Endothelial cell of umbilical vein (primary cell): ENCODE data around the gene ANO9. TPM values are rescaled to one million over a fixed set of nuclear protein-coding genes. Genes with fewer than 3 reads are reported as not detected.

Source experiments
- BruUV-seq: library from RNA; stranded (reverse); fragments of 400-500 nt; replicated peaks from 2 replicates; lab custom pipeline; 2021; lab: Mats Ljungman, UMichigan
- CTCF ChIA-PET: fragments of 300-600, 350-600 bp; sonication (Branson Sonifier 250); formaldehyde crosslinking; loops from one replicate; lab custom pipeline; 2021; ENCODE audit warnings: antibody characterized with exemption, inconsistent platforms; lab: Charles Lee
- POLR2A ChIA-PET: fragments of 300-600, 350-600 bp; sonication (Branson Sonifier 250); formaldehyde crosslinking; loops from one replicate; lab custom pipeline; 2021; ENCODE audit warnings: antibody characterized with exemption, inconsistent platforms; lab: Charles Lee
- DNase-seq: peaks from one replicate; pipeline ENCODE4 v3.0.0-alpha.2; 2011; ENCODE audit warnings: low read depth, low spot score
- FAIRE-seq: peaks from 2 replicates; lab custom pipeline; 2011; peaks lifted over from hg19 to GRCh38; lab: Jason Lieb, UNC
- H2AFZ ChIP-seq: 2 replicates; pipeline ENCODE4 v1.6.0; 2012; ENCODE audit warnings: low read depth, low read length, control low read depth, inconsistent platforms
- H3K27ac ChIP-seq: 2 replicates; pipeline ENCODE4 v1.5.1; 2011; ENCODE audit warnings: low read depth, mild to moderate bottlenecking, control low read depth, low read length, moderate library complexity; ENCODE audit not compliant: insufficient read depth
- H3K27me3 ChIP-seq, 2 experiments: 2 replicates each; pipeline versions ENCODE4 v1.6.0 to v1.6.1; 2011; ENCODE audit warnings: low read length in 2 of 2, mixed read lengths in 1 of 2; ENCODE audit not compliant: control insufficient read depth in 2 of 2, insufficient read depth in 2 of 2
- H3K36me3 ChIP-seq, 2 experiments: 2 replicates in 1 of 2; 3 replicates in 1 of 2; pipeline ENCODE4 v1.5.1; 2011; ENCODE audit warnings: low read length in 2 of 2, mild to moderate bottlenecking in 1 of 2, moderate library complexity in 1 of 2; ENCODE audit not compliant: control insufficient read depth in 2 of 2, insufficient read depth in 2 of 2; ENCODE audit errors: extremely low read depth in 1 of 2
- H3K4me1 ChIP-seq: 3 replicates; pipeline ENCODE4 v1.5.1; 2011; ENCODE audit warnings: mild to moderate bottlenecking, low read length; ENCODE audit not compliant: control insufficient read depth, insufficient read depth; ENCODE audit errors: extremely low read depth
- H3K4me2 ChIP-seq: 2 replicates; pipeline ENCODE4 v1.6.1; 2011; ENCODE audit warnings: low read length, control low read depth, mixed read lengths; ENCODE audit not compliant: insufficient read depth
- H3K4me3 ChIP-seq, 3 experiments: fragments of 200-600 bp in 1 of 3; sonication (generic), shearing (Covaris generic) in 1 of 3; replicated peaks in 1 of 3; 2 replicates each; pipeline ENCODE4 v1.5.1; 2011 to 2016; ENCODE audit warnings: control low read depth in 3 of 3, low read length in 3 of 3, mild to moderate bottlenecking in 2 of 3, inconsistent platforms in 1 of 3, low read depth in 1 of 3, moderate library complexity in 1 of 3; ENCODE audit not compliant: insufficient read depth in 1 of 3
- H3K79me2 ChIP-seq: 2 replicates; pipeline ENCODE4 v1.6.0; 2012; ENCODE audit warnings: low read length, inconsistent platforms; ENCODE audit not compliant: control insufficient read depth, insufficient read depth
- H3K9ac ChIP-seq: replicated peaks from 2 replicates; pipeline ENCODE3; 2011; ENCODE audit warnings: low read length, control low read depth; ENCODE audit not compliant: insufficient read depth; ENCODE audit errors: extremely low read depth
- H3K9me1 ChIP-seq: replicated peaks from 3 replicates; pipeline ENCODE4 v1.6.0; 2011; ENCODE audit warnings: mild to moderate bottlenecking, low read length; ENCODE audit not compliant: control insufficient read depth, insufficient read depth; ENCODE audit errors: extremely low read depth
- H3K9me3 ChIP-seq: replicated peaks from 2 replicates; pipeline ENCODE4 v1.5.1; 2012; ENCODE audit warnings: low read length, inconsistent platforms; ENCODE audit not compliant: control insufficient read depth, insufficient read depth
- H4K20me1 ChIP-seq: replicated peaks from 2 replicates; pipeline ENCODE3; 2011; ENCODE audit warnings: mild to moderate bottlenecking, low read length; ENCODE audit not compliant: control insufficient read depth, insufficient read depth; ENCODE audit errors: extremely low read depth
- EZH2 ChIP-seq: IDR thresholded peaks from 2 replicates; pipeline ENCODE4 v1.6.1; 2012; ENCODE audit warnings: borderline replicate concordance, low read depth, mild to moderate bottlenecking, moderate library complexity, low read length, inconsistent platforms; ENCODE audit not compliant: severe bottlenecking
- FOS ChIP-seq: IDR thresholded peaks from 2 replicates; pipeline ENCODE4 v1.6.1; 2011; ENCODE audit warnings: mild to moderate bottlenecking, low read length, moderate library complexity, borderline replicate concordance; ENCODE audit not compliant: insufficient read depth
- GATA2 ChIP-seq: IDR thresholded peaks from 2 replicates; pipeline ENCODE4 v1.7.0; 2011; ENCODE audit warnings: low read depth, mild to moderate bottlenecking, moderate library complexity, mixed read lengths, low read length; ENCODE audit not compliant: insufficient read length, insufficient read depth
- JUN ChIP-seq: IDR thresholded peaks from 2 replicates; pipeline ENCODE4 v1.6.1; 2011; ENCODE audit warnings: borderline replicate concordance, low read depth; ENCODE audit not compliant: insufficient read length, insufficient read depth
- MAX ChIP-seq: IDR thresholded peaks from 2 replicates; pipeline ENCODE4 v1.6.1; 2011; ENCODE audit not compliant: insufficient read depth, insufficient read length
- MYC ChIP-seq: IDR thresholded peaks from one replicate; pipeline ENCODE4 v1.6.1; 2011; ENCODE audit warnings: mild to moderate bottlenecking, low read depth, low read length
- POLR2A ChIP-seq: IDR thresholded peaks from 2 replicates; pipeline ENCODE4 v1.6.1; 2012; ENCODE audit warnings: low read depth, mild to moderate bottlenecking, control low read depth, low read length
- POLR2AphosphoS5 ChIP-seq: IDR thresholded peaks from 2 replicates; pipeline ENCODE4 v1.6.1; 2012; ENCODE audit warnings: low read depth, mild to moderate bottlenecking, control low read depth, low read length, moderate library complexity; ENCODE audit not compliant: insufficient read depth
- dilution Hi-C: fragments of 300-500 bp; cut with MboI; formaldehyde crosslinking; loops from one replicate; pipeline ENCODE4 v1.15.0; 2019; ENCODE audit warnings: low sequenced_read_pairs; ENCODE audit not compliant: extremely low pct_ligation_motif_present
- intact Hi-C: fragments of 100-400 bp; cut with micrococcal nuclease; formaldehyde crosslinking; loops from one replicate; pipeline ENCODE4 v1.10.0; 2022
- polyA plus RNA-seq, 4 experiments: library from polyadenylated mRNA; depleted of rRNA in 3 of 4; stranded (reverse) in 3 of 4; unstranded in 1 of 4; fragments of >200 nt; gene quantifications; 2 replicates each; pipeline versions ENCODE4 v1.2.1 to v1.2.3, GENCODE V29; 2011 to 2012; ENCODE audit warnings: missing spikeins in 1 of 4
- total RNA-seq: library from RNA; stranded (reverse); gene quantifications from 2 replicates; pipeline ENCODE4 v1.2.3, GENCODE V29; 2021
- TF ChIP-seq, protein P1 (sequence below), 2 donors: IDR thresholded peaks; 1 replicate in 1 of 2; 2 replicates in 1 of 2; pipeline ENCODE4 v1.5.1; 2011; ENCODE audit warnings: low read length in 2 of 2, mild to moderate bottlenecking in 2 of 2, moderate library complexity in 2 of 2, control low read depth in 1 of 2, inconsistent platforms in 1 of 2, low read depth in 1 of 2; ENCODE audit not compliant: insufficient read depth in 1 of 2; ENCODE audit errors: extremely low read depth in 1 of 2

ANO9 gene
- total and polyA plus RNA-seq, 2 donors (not counting 3 experiments of a cell fraction or from before 2014, with no cell fraction given): 0.23 TPM; not detected in 1

DNA sequence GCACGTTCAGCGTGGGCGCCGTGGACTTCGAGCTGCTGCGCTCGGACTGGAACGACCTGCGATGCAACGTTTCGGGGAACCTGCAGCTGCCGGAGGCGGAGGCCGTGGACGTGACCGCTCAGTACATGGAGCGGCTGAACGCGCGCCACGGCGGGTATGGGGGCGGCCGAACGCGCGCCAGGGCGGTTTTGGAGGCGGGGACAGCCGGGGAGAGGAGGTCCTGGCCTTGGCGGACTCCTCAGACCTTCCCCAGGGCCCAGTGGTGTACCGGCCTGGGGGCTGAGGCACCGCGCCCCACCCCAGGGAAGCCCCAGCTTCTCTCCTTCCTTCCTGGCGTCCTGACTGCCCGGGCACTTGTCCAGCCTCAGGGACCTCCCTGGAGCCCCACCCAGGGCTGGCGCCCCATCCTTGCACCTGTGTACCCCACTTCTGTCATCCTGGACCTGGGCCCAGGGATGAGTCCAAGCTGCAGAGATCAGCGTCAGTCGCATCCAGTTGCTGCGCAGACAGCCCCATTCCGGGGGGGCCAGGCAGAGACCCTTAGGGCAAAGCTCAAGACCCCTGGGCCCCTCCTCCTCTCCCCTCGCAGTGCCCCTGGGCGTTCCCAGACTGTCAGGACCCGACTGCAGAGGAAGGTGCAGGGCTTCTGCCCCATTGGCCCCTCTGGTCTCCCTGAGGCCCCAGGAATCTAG, 64.5 kb downstream of the ANO9 start:
- Histone ChIP-seq H3K27ac (no peak overlapping the region), H3K4me2 (no peak overlapping the region), H3K27me3 (no peaks in the 10 kb centered on the region), H4K20me1 (no peaks in the 10 kb centered on the region), H3K79me2 (no peaks in the 10 kb centered on the region), H3K9ac (no peak overlapping the region), H3K4me1 (no peaks in the 10 kb centered on the region), H3K4me3 (no peak overlapping the region), H3K9me3 (no peaks in the 10 kb centered on the region), H3K9me1 (no peaks in the 10 kb centered on the region), H2AFZ (no peak overlapping the region), H3K36me3 (no peaks in the 10 kb centered on the region)
- no peak for DNase-seq
- dilution Hi-C loops: no loop called here
- FAIRE-seq: no peak
- BruUV-seq: no TSS peak
- TF ChIP-seq, protein P1, sequence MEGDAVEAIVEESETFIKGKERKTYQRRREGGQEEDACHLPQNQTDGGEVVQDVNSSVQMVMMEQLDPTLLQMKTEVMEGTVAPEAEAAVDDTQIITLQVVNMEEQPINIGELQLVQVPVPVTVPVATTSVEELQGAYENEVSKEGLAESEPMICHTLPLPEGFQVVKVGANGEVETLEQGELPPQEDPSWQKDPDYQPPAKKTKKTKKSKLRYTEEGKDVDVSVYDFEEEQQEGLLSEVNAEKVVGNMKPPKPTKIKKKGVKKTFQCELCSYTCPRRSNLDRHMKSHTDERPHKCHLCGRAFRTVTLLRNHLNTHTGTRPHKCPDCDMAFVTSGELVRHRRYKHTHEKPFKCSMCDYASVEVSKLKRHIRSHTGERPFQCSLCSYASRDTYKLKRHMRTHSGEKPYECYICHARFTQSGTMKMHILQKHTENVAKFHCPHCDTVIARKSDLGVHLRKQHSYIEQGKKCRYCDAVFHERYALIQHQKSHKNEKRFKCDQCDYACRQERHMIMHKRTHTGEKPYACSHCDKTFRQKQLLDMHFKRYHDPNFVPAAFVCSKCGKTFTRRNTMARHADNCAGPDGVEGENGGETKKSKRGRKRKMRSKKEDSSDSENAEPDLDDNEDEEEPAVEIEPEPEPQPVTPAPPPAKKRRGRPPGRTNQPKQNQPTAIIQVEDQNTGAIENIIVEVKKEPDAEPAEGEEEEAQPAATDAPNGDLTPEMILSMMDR (IDR thresholded peaks at IDR 0.05; ENCODE audit: extremely low read depth in 1 of 2, insufficient read depth in 1 of 2, low read depth in 1 of 2, low read length in 2 of 2): no peak
- TF ChIP-seq FOS (no peak), MAX (no peak), GATA2 (no peak), EZH2 (no peak), MYC (no peak), POLR2A (no peak), POLR2AphosphoS5 (no peak), JUN (no peak)
- POLR2A ChIA-PET: no interaction called here
- intact Hi-C loops: no loop called here
- CTCF ChIA-PET: no interaction called here
